ENCODE results near the gene CARF.

GRCh38 chr2:202982779-202983491 is 70.9 kb downstream of the CARF start:
- TF ChIP-seq POLR2A (IDR thresholded peaks at IDR 0.05) = no peak
- TF ChIP-seq CTCF (IDR thresholded peaks at IDR 0.05) = no peak
